Renal cortex interstitium (tissue), 11 donors: ENCODE results near the gene MBNL2. TPM values are rescaled to one million over a fixed set of nuclear protein-coding genes. Genes with fewer than 3 reads are reported as not detected.

ENCODE experiments used
- DNase-seq, 11 donors: peaks; one replicate each; pipeline ENCODE4 v3.0.0-alpha.2; 2013; ENCODE audit warnings: low read depth in 9 of 11, low spot score in 4 of 11; ENCODE audit errors: extremely low read depth in 1 of 11
- polyA plus RNA-seq, 3 donors: library from polyadenylated mRNA; unstranded; fragments of 120-200 nt; gene quantifications; one replicate each; pipeline ENCODE4 v1.2.1, GENCODE V29; 2013; ENCODE audit not compliant: insufficient read length in 3 of 3

MBNL2 gene
- polyA plus RNA-seq, 3 donors, result 50.7 to 76.4 (median 66.2) TPM

- DNase-seq, result no peak
Measured at GRCh38 chr13:97242755-97243497, 20.8 kb downstream of the MBNL2 start.

- no peak for DNase-seq
Measured at GRCh38 chr13:97243915-97244781, 22.0 kb downstream of the MBNL2 start.

GRCh38 chr13:97245011-97245410 lies 22.9 kb downstream of the MBNL2 start:
- DNase-seq, result no peak

GRCh38 chr13:97246596-97247158 lies 24.5 kb downstream of the MBNL2 start:
- DNase-seq, result no peak

- DNase-seq, result no peak
Measured at GRCh38 chr13:97248243-97248642, 26.1 kb downstream of the MBNL2 start.

- no peak for DNase-seq
Measured at GRCh38 chr13:97249093-97249795, 27.1 kb downstream of the MBNL2 start.

GRCh38 chr13:97249796-97250495 lies 27.8 kb downstream of the MBNL2 start:
- no peak for DNase-seq

- DNase-seq, result no peak
Measured at GRCh38 chr13:97250560-97250959, 28.4 kb downstream of the MBNL2 start.

- DNase-seq, result no peak
Measured at GRCh38 chr13:97252735-97253134, 30.6 kb downstream of the MBNL2 start.

- no peak for DNase-seq
Measured at GRCh38 chr13:97253581-97254293, 31.6 kb downstream of the MBNL2 start.

- DNase-seq, result no peak
Measured at GRCh38 chr13:97254816-97255215, 32.7 kb downstream of the MBNL2 start.

- DNase-seq, result no peak
Measured at GRCh38 chr13:97255515-97256021, 33.4 kb downstream of the MBNL2 start.

- DNase-seq, result no peak
Measured at GRCh38 chr13:97256343-97256783, 34.2 kb downstream of the MBNL2 start.

- DNase-seq, result no peak
Measured at GRCh38 chr13:97257228-97257755, 35.2 kb downstream of the MBNL2 start.

GRCh38 chr13:97257800-97258799 lies 36.0 kb downstream of the MBNL2 start:
- DNase-seq, result no peak

GRCh38 chr13:97258801-97259200 lies 36.7 kb downstream of the MBNL2 start:
- DNase-seq, result no peak

- DNase-seq, result no peak
Measured at GRCh38 chr13:97259410-97259797, 37.3 kb downstream of the MBNL2 start.
